BJ (cell line): ENCODE measurements around the gene C10orf53. TPM values are rescaled to one million over a fixed set of nuclear protein-coding genes. Genes with fewer than 3 reads are reported as not detected.

Experiments used
- CTCF ChIA-PET: fragments of 350-600 bp; formaldehyde crosslinking; extraction: SDS; loops from one replicate; lab custom pipeline; 2021; ENCODE audit warnings: antibody characterized with exemption, inconsistent platforms; lab: Yijun Ruan, JAX
- POLR2A ChIA-PET: fragments of 300-600 bp; sonication (Branson Sonifier 250); formaldehyde crosslinking; extraction: SDS; loops from one replicate; lab custom pipeline; 2021; ENCODE audit warnings: antibody characterized with exemption; lab: Charles Lee
- DNase-seq: peaks from one replicate; pipeline ENCODE4 v3.0.0-alpha.2; 2011; ENCODE audit warnings: low read depth
- H3K27me3 ChIP-seq: 2 replicates; pipeline ENCODE4 v1.6.0; 2011; ENCODE audit warnings: low read length; ENCODE audit not compliant: control insufficient read depth, insufficient read depth
- H3K36me3 ChIP-seq: 2 replicates; pipeline ENCODE4 v1.5.1; 2011; ENCODE audit warnings: low read length; ENCODE audit not compliant: control insufficient read depth, insufficient read depth
- H3K4me3 ChIP-seq: 2 replicates; pipeline ENCODE4 v1.5.1; 2011; ENCODE audit warnings: low read depth, mild to moderate bottlenecking, control low read depth, low read length
- polyA plus RNA-seq: library from polyadenylated mRNA; depleted of rRNA; stranded (reverse); fragments of >200 nt; gene quantifications from 2 replicates; pipeline ENCODE4 v1.2.3, GENCODE V29; 2011; rRNA removed
- TF ChIP-seq, protein P1 (sequence below): IDR thresholded peaks from 2 replicates; pipeline ENCODE4 v1.5.1; 2011; ENCODE audit warnings: low read depth, mild to moderate bottlenecking, control low read depth, inconsistent platforms, low read length, moderate library complexity; ENCODE audit not compliant: insufficient read depth

Gene C10orf53
- polyA plus RNA-seq, 1 experiment, result not detected

DNA sequence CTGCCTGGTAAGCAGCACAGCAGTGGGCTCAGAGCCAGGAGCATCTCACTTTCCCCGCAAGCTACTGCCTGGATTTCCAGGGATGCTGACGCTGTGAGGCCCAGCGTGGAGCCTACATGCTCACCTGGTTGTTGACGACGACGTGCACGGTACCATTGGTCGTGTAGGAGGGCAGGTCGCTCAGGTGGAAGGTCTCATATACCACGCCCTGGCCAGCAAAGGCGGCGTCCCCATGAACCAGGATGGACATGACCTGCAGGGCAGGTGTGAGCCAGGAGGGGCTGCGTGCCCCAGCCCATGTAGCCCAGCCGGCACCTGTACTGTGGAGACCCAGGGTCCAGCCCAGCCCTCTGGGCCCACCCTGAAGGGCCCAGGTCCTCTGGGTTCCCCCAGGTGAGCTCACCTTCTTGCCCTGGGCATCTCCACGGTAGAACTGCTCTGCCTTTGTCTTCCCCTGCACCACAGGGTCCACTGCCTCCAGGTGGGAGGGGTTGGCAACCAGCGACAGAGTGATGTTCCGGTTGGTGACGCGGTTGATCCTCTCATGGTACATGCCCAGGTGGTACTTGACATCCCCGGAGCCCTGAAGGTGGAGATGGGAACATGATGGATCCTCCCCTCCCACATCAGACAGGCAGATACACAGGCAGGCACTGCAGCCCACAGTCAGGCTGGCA, 67.3 kb downstream of the C10orf53 start:
- TF ChIP-seq, protein P1, sequence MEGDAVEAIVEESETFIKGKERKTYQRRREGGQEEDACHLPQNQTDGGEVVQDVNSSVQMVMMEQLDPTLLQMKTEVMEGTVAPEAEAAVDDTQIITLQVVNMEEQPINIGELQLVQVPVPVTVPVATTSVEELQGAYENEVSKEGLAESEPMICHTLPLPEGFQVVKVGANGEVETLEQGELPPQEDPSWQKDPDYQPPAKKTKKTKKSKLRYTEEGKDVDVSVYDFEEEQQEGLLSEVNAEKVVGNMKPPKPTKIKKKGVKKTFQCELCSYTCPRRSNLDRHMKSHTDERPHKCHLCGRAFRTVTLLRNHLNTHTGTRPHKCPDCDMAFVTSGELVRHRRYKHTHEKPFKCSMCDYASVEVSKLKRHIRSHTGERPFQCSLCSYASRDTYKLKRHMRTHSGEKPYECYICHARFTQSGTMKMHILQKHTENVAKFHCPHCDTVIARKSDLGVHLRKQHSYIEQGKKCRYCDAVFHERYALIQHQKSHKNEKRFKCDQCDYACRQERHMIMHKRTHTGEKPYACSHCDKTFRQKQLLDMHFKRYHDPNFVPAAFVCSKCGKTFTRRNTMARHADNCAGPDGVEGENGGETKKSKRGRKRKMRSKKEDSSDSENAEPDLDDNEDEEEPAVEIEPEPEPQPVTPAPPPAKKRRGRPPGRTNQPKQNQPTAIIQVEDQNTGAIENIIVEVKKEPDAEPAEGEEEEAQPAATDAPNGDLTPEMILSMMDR, result no peak

More for the DNA sequence above, 67.3 kb downstream of the C10orf53 start:
- DNase-seq, result no peak
- POLR2A ChIA-PET, result no interaction called here
- Histone ChIP-seq H3K36me3 (no peaks in the 10 kb centered on the region), H3K4me3 (no peak overlapping the region), H3K27me3 (peaks cover 2% of the 10 kb centered on the region; the same call in 1 of the 2 replicates)
- CTCF ChIA-PET, result no interaction called here

Other genes starting within 250 kb of the C10orf53 start
- 22.1 and 26.1 TPM in 2 replicates for gene ERCC6, start 140.5 kb upstream of the C10orf53 start, polyA plus RNA-seq
- gene SLC18A3, start 69.3 kb upstream of the C10orf53 start, polyA plus RNA-seq, result not detected in 2 replicates
- gene CHAT, start 65.6 kb upstream of the C10orf53 start, polyA plus RNA-seq, result not detected in 2 replicates
- 0.11 and 0.16 TPM in 2 replicates for gene OGDHL, start 82.7 kb downstream of the C10orf53 start, polyA plus RNA-seq